ENCODE measurements around the gene CELF2. TPM values are rescaled to one million over a fixed set of nuclear protein-coding genes. Genes with fewer than 3 reads are reported as not detected.

The CELF2 gene
- total and polyA plus RNA-seq, 9 of the 15 experiments (the other 6 are each of a cell fraction or from before 2014, with no cell fraction given) = 4.0 to 20.3 (median 11.1) TPM

DNA sequence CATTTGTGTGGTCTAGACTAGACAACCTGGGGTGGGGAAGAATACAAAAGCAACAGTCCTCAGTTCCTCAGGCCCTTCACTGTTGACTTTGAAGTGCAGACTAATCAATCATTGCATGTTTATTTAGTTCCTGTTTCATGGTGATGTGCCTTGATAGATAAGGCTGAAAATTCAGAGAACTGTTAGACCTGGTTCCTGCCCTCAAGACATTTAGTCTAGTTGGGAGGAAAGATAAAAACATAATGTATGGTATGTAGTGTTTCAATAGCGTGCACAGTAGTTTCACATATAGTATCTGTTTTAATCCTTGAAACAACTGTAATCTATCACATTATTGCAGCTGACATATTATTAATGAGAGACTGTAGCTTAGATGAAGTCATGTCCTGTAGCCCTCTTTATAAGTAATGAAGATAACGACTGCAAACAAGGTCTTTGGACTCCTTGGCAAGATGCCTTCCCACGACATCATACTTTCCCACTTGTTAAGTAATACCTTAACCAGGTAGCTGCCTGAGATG is 124.0 kb downstream of the CELF2 start (continued):
- TF ChIP-seq ZBTB7A (IDR thresholded peaks at IDR 0.05; ENCODE audit: borderline replicate concordance, control insufficient read depth, low read depth, low read length) (no peak), EGR1 (conservative IDR thresholded peaks at IDR 0.05) (no peak), BRD9 (IDR thresholded peaks at IDR 0.05; ENCODE audit: low read depth, partially characterized antibody) (no peak), CHD4 (IDR thresholded peaks at IDR 0.05; ENCODE audit: insufficient read depth, insufficient replicate concordance, low read depth, low read length, poor library complexity, severe bottlenecking) (no peak), ZNF766 (CRISPR knock-in tag; conservative IDR thresholded peaks at IDR 0.05) (no peak; the same call in 1 of the 2 replicates), NFIX (CRISPR knock-in tag; IDR thresholded peaks at IDR 0.05; ENCODE audit: low read depth) (no peak), FOXA1 (IDR thresholded peaks at IDR 0.05; ENCODE audit: borderline replicate concordance) (peak; percentile 95), MCM5 (IDR thresholded peaks at IDR 0.05; ENCODE audit: low read depth) (no peak), NRF1 (conservative IDR thresholded peaks at IDR 0.05 in 1 of 2, IDR thresholded peaks at IDR 0.05 in 1 of 2) (no peak), ZNF217 (CRISPR knock-in tag; IDR thresholded peaks at IDR 0.05) (no peak), ZNF253 (CRISPR knock-in tag; conservative IDR thresholded peaks at IDR 0.05) (no peak), ZNF551 (CRISPR knock-in tag; IDR thresholded peaks at IDR 0.05) (no peak), MEIS2 (IDR thresholded peaks at IDR 0.05; ENCODE audit: partially characterized antibody) (peak; percentile 99), TCF7L2 (IDR thresholded peaks at IDR 0.05; ENCODE audit: low read depth, low read length) (0 out of 2 replicates have a peak, but pooled peaks have one; percentile 33), HNRNPH1 (optimal IDR thresholded peaks at IDR 0.05; ENCODE audit: low read depth, low read length) (no peak), CBX3 (IDR thresholded peaks at IDR 0.05; ENCODE audit: borderline replicate concordance in 1 of 2, low read length in 2 of 2) (peak in 1 of 2 experiments; percentile 76; a peak in 1 of 3 replicates)
- TF ChIP-seq, protein P1, sequence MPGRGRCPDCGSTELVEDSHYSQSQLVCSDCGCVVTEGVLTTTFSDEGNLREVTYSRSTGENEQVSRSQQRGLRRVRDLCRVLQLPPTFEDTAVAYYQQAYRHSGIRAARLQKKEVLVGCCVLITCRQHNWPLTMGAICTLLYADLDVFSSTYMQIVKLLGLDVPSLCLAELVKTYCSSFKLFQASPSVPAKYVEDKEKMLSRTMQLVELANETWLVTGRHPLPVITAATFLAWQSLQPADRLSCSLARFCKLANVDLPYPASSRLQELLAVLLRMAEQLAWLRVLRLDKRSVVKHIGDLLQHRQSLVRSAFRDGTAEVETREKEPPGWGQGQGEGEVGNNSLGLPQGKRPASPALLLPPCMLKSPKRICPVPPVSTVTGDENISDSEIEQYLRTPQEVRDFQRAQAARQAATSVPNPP (IDR thresholded peaks at IDR 0.05; ENCODE audit: borderline replicate concordance, insufficient read depth, insufficient read length) = no peak
- TF ChIP-seq, protein P2, sequence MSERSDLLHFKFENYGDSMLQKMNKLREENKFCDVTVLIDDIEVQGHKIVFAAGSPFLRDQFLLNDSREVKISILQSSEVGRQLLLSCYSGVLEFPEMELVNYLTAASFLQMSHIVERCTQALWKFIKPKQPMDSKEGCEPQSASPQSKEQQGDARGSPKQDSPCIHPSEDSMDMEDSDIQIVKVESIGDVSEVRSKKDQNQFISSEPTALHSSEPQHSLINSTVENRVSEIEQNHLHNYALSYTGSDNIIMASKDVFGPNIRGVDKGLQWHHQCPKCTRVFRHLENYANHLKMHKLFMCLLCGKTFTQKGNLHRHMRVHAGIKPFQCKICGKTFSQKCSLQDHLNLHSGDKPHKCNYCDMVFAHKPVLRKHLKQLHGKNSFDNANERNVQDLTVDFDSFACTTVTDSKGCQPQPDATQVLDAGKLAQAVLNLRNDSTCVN (CRISPR knock-in tag; IDR thresholded peaks at IDR 0.05) = no peak
- TF ChIP-seq, protein P3, sequence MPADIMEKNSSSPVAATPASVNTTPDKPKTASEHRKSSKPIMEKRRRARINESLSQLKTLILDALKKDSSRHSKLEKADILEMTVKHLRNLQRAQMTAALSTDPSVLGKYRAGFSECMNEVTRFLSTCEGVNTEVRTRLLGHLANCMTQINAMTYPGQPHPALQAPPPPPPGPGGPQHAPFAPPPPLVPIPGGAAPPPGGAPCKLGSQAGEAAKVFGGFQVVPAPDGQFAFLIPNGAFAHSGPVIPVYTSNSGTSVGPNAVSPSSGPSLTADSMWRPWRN (IDR thresholded peaks at IDR 0.05; ENCODE audit: low read depth) = peak; percentile 87
- TF ChIP-seq, protein P4, sequence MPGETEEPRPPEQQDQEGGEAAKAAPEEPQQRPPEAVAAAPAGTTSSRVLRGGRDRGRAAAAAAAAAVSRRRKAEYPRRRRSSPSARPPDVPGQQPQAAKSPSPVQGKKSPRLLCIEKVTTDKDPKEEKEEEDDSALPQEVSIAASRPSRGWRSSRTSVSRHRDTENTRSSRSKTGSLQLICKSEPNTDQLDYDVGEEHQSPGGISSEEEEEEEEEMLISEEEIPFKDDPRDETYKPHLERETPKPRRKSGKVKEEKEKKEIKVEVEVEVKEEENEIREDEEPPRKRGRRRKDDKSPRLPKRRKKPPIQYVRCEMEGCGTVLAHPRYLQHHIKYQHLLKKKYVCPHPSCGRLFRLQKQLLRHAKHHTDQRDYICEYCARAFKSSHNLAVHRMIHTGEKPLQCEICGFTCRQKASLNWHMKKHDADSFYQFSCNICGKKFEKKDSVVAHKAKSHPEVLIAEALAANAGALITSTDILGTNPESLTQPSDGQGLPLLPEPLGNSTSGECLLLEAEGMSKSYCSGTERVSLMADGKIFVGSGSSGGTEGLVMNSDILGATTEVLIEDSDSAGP (CRISPR knock-in tag; IDR thresholded peaks at IDR 0.05) = no peak
- TF ChIP-seq, protein P5, sequence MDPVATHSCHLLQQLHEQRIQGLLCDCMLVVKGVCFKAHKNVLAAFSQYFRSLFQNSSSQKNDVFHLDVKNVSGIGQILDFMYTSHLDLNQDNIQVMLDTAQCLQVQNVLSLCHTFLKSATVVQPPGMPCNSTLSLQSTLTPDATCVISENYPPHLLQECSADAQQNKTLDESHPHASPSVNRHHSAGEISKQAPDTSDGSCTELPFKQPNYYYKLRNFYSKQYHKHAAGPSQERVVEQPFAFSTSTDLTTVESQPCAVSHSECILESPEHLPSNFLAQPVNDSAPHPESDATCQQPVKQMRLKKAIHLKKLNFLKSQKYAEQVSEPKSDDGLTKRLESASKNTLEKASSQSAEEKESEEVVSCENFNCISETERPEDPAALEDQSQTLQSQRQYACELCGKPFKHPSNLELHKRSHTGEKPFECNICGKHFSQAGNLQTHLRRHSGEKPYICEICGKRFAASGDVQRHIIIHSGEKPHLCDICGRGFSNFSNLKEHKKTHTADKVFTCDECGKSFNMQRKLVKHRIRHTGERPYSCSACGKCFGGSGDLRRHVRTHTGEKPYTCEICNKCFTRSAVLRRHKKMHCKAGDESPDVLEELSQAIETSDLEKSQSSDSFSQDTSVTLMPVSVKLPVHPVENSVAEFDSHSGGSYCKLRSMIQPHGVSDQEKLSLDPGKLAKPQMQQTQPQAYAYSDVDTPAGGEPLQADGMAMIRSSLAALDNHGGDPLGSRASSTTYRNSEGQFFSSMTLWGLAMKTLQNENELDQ (CRISPR knock-in tag; IDR thresholded peaks at IDR 0.05; ENCODE audit: borderline replicate concordance) = no peak

All from K562 (cell line).